SK-N-SH (cell line): ENCODE measurements around the gene ADAMTS2. TPM values are rescaled to one million over a fixed set of nuclear protein-coding genes. Genes with fewer than 3 reads are reported as not detected.

Experiments used
- CTCF ChIA-PET: fragments of 300-600, 350-600 bp; formaldehyde crosslinking; extraction: SDS; loops from one replicate; lab custom pipeline; 2021; lab: Yijun Ruan, JAX
- POLR2A ChIA-PET: fragments of 350-600 bp; sonication (Branson Sonifier 250); formaldehyde crosslinking; extraction: SDS; loops from one replicate; lab custom pipeline; 2020; ENCODE audit warnings: antibody characterized with exemption, inconsistent platforms; lab: Yijun Ruan, JAX
- DNase-seq: peaks from one replicate; pipeline ENCODE4 v3.0.0; 2012
- H2AFZ ChIP-seq: fragments of 200-600 bp; sonication (generic); 2 replicates; pipeline ENCODE4 v1.8.1; 2016; ENCODE audit warnings: antibody characterized with exemption, mild to moderate bottlenecking, low read depth
- H3F3A ChIP-seq: fragments of 200-600 bp; sonication (generic); replicated peaks from 2 replicates; pipeline ENCODE3; 2016; ENCODE audit warnings: antibody characterized with exemption, mild to moderate bottlenecking; ENCODE audit not compliant: insufficient read depth
- H3K27ac ChIP-seq, 2 experiments: fragments of 200-500 bp in 1 of 2; fragments of 200-600 bp in 1 of 2; sonication (Bioruptor generic) in 1 of 2; sonication (generic), shearing (Covaris generic) in 1 of 2; 2 replicates each; pipeline versions ENCODE4 v1.5.1 to v1.6.1; 2014 to 2016; ENCODE audit warnings: low read depth in 2 of 2, inconsistent platforms in 1 of 2, low read length in 1 of 2, mild to moderate bottlenecking in 1 of 2, mixed read lengths in 1 of 2
- H3K27me3 ChIP-seq: fragments of 200-600 bp; sonication (generic), shearing (Covaris generic); 2 replicates; pipeline ENCODE4 v1.6.1; 2016; ENCODE audit warnings: mixed run types; ENCODE audit not compliant: insufficient read depth
- H3K36me3 ChIP-seq, 2 experiments: fragments of 200-500 bp in 1 of 2; fragments of 200-600 bp in 1 of 2; sonication (Bioruptor generic) in 1 of 2; sonication (generic) in 1 of 2; replicated peaks in 1 of 2; 2 replicates each; pipeline versions ENCODE3 to v1.5.1; 2014 to 2016; ENCODE audit warnings: low read length in 1 of 2, mild to moderate bottlenecking in 1 of 2; ENCODE audit not compliant: insufficient read depth in 2 of 2, control insufficient read depth in 1 of 2
- H3K4me1 ChIP-seq, 2 experiments: fragments of 200-500 bp in 1 of 2; fragments of 200-600 bp in 1 of 2; sonication (Bioruptor generic) in 1 of 2; sonication (generic), shearing (Covaris generic) in 1 of 2; 2 replicates each; pipeline versions ENCODE4 v1.5.1 to v1.6.1; 2014 to 2016; ENCODE audit warnings: low read depth in 1 of 2, low read length in 1 of 2, mixed run types in 1 of 2; ENCODE audit not compliant: insufficient read depth in 2 of 2, control insufficient read depth in 1 of 2
- H3K4me2 ChIP-seq: fragments of 200-600 bp; sonication (generic), shearing (Covaris generic); 2 replicates; pipeline ENCODE4 v1.6.1; 2017; ENCODE audit warnings: mixed run types
- H3K4me3 ChIP-seq, 2 experiments: fragments of 200-500 bp in 1 of 2; fragments of 200-600 bp in 1 of 2; sonication (Bioruptor generic) in 1 of 2; sonication (generic), shearing (Covaris generic) in 1 of 2; 2 replicates each; pipeline versions ENCODE4 v1.5.1 to v1.8.1; 2014 to 2016; ENCODE audit warnings: low read depth in 2 of 2, inconsistent platforms in 1 of 2, low read length in 1 of 2, mild to moderate bottlenecking in 1 of 2, mixed read lengths in 1 of 2, moderate library complexity in 1 of 2
- H3K79me2 ChIP-seq: fragments of 200-600 bp; sonication (generic); 2 replicates; pipeline ENCODE4 v1.8.1; 2017; ENCODE audit warnings: mild to moderate bottlenecking; ENCODE audit not compliant: insufficient read depth
- H3K9ac ChIP-seq: fragments of 200-600 bp; sonication (generic); 2 replicates; pipeline ENCODE4 v1.6.1; 2017; ENCODE audit warnings: mixed run types
- H3K9me2 ChIP-seq: fragments of 200-600 bp; sonication (generic); 2 replicates; pipeline ENCODE4 v1.6.1; 2017; ENCODE audit warnings: mixed run types
- H3K9me3 ChIP-seq: fragments of 200-600 bp; sonication (generic); 2 replicates; pipeline ENCODE4 v1.6.1; 2017; ENCODE audit warnings: mixed run types, mild to moderate bottlenecking, moderate library complexity
- H4K20me1 ChIP-seq: fragments of 200-600 bp; sonication (generic); 2 replicates; pipeline ENCODE4 v1.6.1; 2017; ENCODE audit warnings: mild to moderate bottlenecking, mixed run types; ENCODE audit not compliant: insufficient read depth
- CHD2 ChIP-seq: fragments of 150-350 bp; IDR thresholded peaks from 2 replicates; pipeline ENCODE4 v1.6.1; 2018; ENCODE audit warnings: low read length; ENCODE audit not compliant: partially characterized antibody
- NFIC ChIP-seq: IDR thresholded peaks from 2 replicates; pipeline ENCODE4 v1.4.0; 2012; ENCODE audit warnings: borderline replicate concordance
- RAD21 ChIP-seq: IDR thresholded peaks from 2 replicates; pipeline ENCODE4 v1.6.1; 2012; ENCODE audit warnings: mild to moderate bottlenecking, low read length
- RCOR1 ChIP-seq: fragments of 150-350 bp; IDR thresholded peaks from 2 replicates; pipeline ENCODE4 v1.6.1; 2017; ENCODE audit warnings: antibody characterized with exemption, low read length
- RFX5 ChIP-seq: IDR thresholded peaks from 2 replicates; pipeline ENCODE4 v1.6.1; 2012; ENCODE audit warnings: mild to moderate bottlenecking, improper control_type of control experiment, low read length
- WGBS: methylation state at CpG from one replicate; pipeline ENCODE4 v1.1.6; 2017; ENCODE audit warnings: low lambda C conversion rate; 5-methylcytosine and 5-hydroxymethylcytosine counted together
- polyA plus RNA-seq, 3 experiments: library from polyadenylated mRNA; depleted of rRNA; stranded (reverse); fragments of >200 nt; gene quantifications; 2 replicates each; pipeline ENCODE4 v1.2.3, GENCODE V29; 2012
- TF ChIP-seq, protein P1 (sequence below): fragments of 150-350 bp; IDR thresholded peaks from 2 replicates; pipeline ENCODE4 v1.6.1; 2017; ENCODE audit warnings: antibody characterized with exemption, low read length, low read depth, borderline replicate concordance
- TF ChIP-seq, protein P2 (sequence below): IDR thresholded peaks from 2 replicates; pipeline ENCODE4 v1.4.0; 2012; ENCODE audit warnings: low read depth
- TF ChIP-seq, protein P3 (sequence below): IDR thresholded peaks from 2 replicates; pipeline ENCODE4 v1.6.1; 2012; ENCODE audit warnings: mild to moderate bottlenecking, low read depth, low read length, moderate library complexity
- TF ChIP-seq, protein P4 (sequence below): IDR thresholded peaks from 2 replicates; pipeline ENCODE4 v1.4.0; 2012; ENCODE audit warnings: low read depth, borderline replicate concordance

Gene ADAMTS2
- polyA plus RNA-seq, 1 of the 3 experiments (the other 2 are of a cell fraction): 0.12 TPM

DNA sequence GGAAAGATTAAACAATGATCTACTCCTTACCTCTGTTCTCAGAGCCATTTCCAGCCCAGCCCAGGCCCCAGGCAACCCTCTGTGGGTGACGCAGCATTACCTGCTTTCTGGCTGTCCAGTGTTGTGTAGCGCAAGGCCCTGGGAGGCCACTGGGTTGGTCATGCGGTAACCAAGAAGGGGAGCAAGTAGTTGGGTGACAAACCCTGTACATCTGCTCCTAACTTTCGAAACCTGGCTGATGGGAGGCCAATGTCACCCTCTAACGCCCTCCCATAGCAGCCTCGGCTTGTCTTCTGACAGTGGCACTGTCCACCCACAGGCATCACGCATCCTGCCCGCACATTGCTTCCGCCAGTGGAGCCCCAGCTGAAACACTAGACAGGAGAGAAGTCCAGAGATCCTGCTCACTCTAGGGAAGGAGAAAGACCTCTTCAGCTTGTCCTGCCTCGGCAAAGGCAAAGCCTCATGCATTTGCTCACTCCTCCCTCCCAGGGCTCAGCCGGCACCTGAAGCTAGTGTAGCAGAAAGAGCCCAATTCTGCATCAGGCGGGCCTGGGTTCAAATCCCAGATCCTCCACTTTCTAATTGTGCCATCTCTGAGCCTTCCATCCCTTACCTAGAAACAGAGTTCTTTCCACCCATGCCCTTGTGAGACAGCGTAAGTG is 94.6 kb downstream of the ADAMTS2 start:
- Histone ChIP-seq H4K20me1 (no peaks in the 10 kb centered on the region), H3K4me3 (no peak overlapping the region; a peak in 1 of 4 replicates), H3K9me2 (0 out of 2 replicates have a peak, but pooled peaks cover 3% of the 10 kb centered on the region), H3K79me2 (no peaks in the 10 kb centered on the region), H3K9me3 (peaks cover 5% of the 10 kb centered on the region), H3K4me1 (no peaks in the 10 kb centered on the region; a peak in 1 of 4 replicates), H3F3A (no peaks in the 10 kb centered on the region), H3K4me2 (no peak overlapping the region), H3K36me3 (no peaks in the 10 kb centered on the region), H3K27me3 (no peaks in the 10 kb centered on the region), H3K27ac (no peak overlapping the region), H3K9ac (no peak overlapping the region), H2AFZ (no peak overlapping the region)
- TF ChIP-seq, protein P1, sequence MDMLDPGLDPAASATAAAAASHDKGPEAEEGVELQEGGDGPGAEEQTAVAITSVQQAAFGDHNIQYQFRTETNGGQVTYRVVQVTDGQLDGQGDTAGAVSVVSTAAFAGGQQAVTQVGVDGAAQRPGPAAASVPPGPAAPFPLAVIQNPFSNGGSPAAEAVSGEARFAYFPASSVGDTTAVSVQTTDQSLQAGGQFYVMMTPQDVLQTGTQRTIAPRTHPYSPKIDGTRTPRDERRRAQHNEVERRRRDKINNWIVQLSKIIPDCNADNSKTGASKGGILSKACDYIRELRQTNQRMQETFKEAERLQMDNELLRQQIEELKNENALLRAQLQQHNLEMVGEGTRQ: no peak
- no peak for DNase-seq
- ChIA-PET POLR2A (no interaction called here), CTCF (interaction anchor here (1.0 to 3.6 kb wide), 2 partner anchors 10 to 83 kb away, joined by 3 to 15 read pairs; no protein-coding TSS in a partner anchor)
- WGBS: 37% methylated on average over 8 of the region's 13 CpGs

DNA sequence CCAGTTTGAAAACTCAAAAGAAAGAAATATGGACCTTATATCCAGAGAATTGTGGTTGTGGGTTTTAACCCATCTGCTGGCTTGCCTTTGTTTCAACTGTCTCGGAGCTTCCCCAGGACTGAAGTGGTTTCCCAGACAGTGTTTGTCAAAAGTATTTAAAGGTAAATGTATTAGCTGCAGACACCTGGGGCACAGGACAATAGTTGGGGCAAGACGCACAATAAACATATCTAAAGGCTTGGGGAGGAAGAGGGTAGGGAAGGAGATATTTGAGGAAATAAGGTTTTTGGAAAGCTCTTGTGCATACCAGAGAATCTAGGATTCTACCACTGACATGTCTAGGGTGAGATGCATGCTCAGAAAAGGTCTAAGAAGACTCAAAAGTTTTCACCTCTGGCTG is 99.0 kb downstream of the ADAMTS2 start:
- Histone ChIP-seq H2AFZ (no peak overlapping the region), H3K4me1 (peaks cover 0 to 7% of the 10 kb centered on the region in 2 experiments; a peak in 1 of 4 replicates), H3K27ac (no peak overlapping the region), H3K9me3 (peaks cover 5% of the 10 kb centered on the region; the same call in 1 of the 2 replicates), H3K9ac (no peak overlapping the region), H3K79me2 (no peaks in the 10 kb centered on the region), H3K27me3 (no peaks in the 10 kb centered on the region), H3K4me3 (no peak overlapping the region), H3F3A (no peaks in the 10 kb centered on the region), H3K36me3 (no peaks in the 10 kb centered on the region), H3K4me2 (no peak overlapping the region), H3K9me2 (0 out of 2 replicates have a peak, but pooled peaks cover 3% of the 10 kb centered on the region), H4K20me1 (no peaks in the 10 kb centered on the region)
- ChIA-PET POLR2A (no interaction called here), CTCF (interaction anchor here (1.7 to 2.4 kb wide), 2 partner anchors 15 to 79 kb away, joined by 6 to 9 read pairs; no protein-coding TSS in a partner anchor)
- 50% methylated on average over 2 of the region's 2 CpGs for WGBS
- DNase-seq: no peak
- no peak for TF ChIP-seq CHD2
- TF ChIP-seq, protein P2, sequence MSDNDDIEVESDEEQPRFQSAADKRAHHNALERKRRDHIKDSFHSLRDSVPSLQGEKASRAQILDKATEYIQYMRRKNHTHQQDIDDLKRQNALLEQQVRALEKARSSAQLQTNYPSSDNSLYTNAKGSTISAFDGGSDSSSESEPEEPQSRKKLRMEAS: no peak
- no peak for TF ChIP-seq RCOR1
- no peak for TF ChIP-seq RFX5
- no peak for TF ChIP-seq NFIC
- TF ChIP-seq, protein P3, sequence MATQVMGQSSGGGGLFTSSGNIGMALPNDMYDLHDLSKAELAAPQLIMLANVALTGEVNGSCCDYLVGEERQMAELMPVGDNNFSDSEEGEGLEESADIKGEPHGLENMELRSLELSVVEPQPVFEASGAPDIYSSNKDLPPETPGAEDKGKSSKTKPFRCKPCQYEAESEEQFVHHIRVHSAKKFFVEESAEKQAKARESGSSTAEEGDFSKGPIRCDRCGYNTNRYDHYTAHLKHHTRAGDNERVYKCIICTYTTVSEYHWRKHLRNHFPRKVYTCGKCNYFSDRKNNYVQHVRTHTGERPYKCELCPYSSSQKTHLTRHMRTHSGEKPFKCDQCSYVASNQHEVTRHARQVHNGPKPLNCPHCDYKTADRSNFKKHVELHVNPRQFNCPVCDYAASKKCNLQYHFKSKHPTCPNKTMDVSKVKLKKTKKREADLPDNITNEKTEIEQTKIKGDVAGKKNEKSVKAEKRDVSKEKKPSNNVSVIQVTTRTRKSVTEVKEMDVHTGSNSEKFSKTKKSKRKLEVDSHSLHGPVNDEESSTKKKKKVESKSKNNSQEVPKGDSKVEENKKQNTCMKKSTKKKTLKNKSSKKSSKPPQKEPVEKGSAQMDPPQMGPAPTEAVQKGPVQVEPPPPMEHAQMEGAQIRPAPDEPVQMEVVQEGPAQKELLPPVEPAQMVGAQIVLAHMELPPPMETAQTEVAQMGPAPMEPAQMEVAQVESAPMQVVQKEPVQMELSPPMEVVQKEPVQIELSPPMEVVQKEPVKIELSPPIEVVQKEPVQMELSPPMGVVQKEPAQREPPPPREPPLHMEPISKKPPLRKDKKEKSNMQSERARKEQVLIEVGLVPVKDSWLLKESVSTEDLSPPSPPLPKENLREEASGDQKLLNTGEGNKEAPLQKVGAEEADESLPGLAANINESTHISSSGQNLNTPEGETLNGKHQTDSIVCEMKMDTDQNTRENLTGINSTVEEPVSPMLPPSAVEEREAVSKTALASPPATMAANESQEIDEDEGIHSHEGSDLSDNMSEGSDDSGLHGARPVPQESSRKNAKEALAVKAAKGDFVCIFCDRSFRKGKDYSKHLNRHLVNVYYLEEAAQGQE: no peak
- no peak for TF ChIP-seq RAD21
- TF ChIP-seq, protein P4, sequence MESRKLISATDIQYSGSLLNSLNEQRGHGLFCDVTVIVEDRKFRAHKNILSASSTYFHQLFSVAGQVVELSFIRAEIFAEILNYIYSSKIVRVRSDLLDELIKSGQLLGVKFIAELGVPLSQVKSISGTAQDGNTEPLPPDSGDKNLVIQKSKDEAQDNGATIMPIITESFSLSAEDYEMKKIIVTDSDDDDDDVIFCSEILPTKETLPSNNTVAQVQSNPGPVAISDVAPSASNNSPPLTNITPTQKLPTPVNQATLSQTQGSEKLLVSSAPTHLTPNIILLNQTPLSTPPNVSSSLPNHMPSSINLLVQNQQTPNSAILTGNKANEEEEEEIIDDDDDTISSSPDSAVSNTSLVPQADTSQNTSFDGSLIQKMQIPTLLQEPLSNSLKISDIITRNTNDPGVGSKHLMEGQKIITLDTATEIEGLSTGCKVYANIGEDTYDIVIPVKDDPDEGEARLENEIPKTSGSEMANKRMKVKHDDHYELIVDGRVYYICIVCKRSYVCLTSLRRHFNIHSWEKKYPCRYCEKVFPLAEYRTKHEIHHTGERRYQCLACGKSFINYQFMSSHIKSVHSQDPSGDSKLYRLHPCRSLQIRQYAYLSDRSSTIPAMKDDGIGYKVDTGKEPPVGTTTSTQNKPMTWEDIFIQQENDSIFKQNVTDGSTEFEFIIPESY: no peak
